Uterus (tissue), 2 donors: ENCODE measurements around the gene FIGNL1.

Experiments used
- CTCF ChIP-seq, 4 experiments: fragments of 200-600 bp in 2 of 4; fragments of 450-650 bp in 2 of 4; sonication (generic) in 2 of 4; IDR thresholded peaks; one replicate each; pipeline ENCODE4 v1.5.1; 2016 to 2019; ENCODE audit warnings: antibody characterized with exemption in 4 of 4, mild to moderate bottlenecking in 2 of 4, moderate library complexity in 1 of 4
- POLR2A ChIP-seq, 2 donors: fragments of 450-650 bp; IDR thresholded peaks; one replicate each; pipeline ENCODE4 v1.6.1; 2016; ENCODE audit warnings: antibody characterized with exemption in 2 of 2, mild to moderate bottlenecking in 1 of 2, moderate library complexity in 1 of 2

GRCh38 chr7:50479743-50480517, 29.8 kb upstream of the FIGNL1 start:
- no peak for TF ChIP-seq CTCF (IDR thresholded peaks at IDR 0.05)
- no peak for TF ChIP-seq POLR2A (IDR thresholded peaks at IDR 0.05)
